ENCODE results near the gene TTLL5. TPM values are rescaled to one million over a fixed set of nuclear protein-coding genes. Genes with fewer than 3 reads are reported as not detected.
"Not testable (repeated sequence)": the region's sequence is repeated elsewhere in the genome, so short reads cannot be mapped to it uniquely, and the experiment has no call there.

The TTLL5 gene
- total and polyA plus RNA-seq, 2 of the 4 experiments (the other 2 are of a cell fraction) = 11.9 to 16.7 TPM

GRCh38 chr14:75920421-75920820, 259.4 kb downstream of the TTLL5 start:
- in situ Hi-C loops (cut with MboI; ENCODE audit: low sequenced_read_pairs); H2AFZ ChIP-seq (replicated peaks; ENCODE audit: low read length, poor library complexity); H3K79me1 ChIP-seq (ENCODE audit: low read depth in 1 of 2, low read length in 2 of 2); CTCF ChIA-PET; H3K27ac ChIP-seq (ENCODE audit: insufficient read depth, low read length); H2BK120ac ChIP-seq (ENCODE audit: low read depth, low read length); H2BK20ac ChIP-seq (ENCODE audit: low read depth, low read length); H4K20me1 ChIP-seq (ENCODE audit: insufficient read depth, low read length); dilution Hi-C loops (cut with HindIII; ENCODE audit: low sequenced_read_pairs, unreplicated experiment); H3K9me1 ChIP-seq (ENCODE audit: insufficient read depth, low read length); intact Hi-C loops (cut with micrococcal nuclease); H3K4ac ChIP-seq (ENCODE audit: low read depth, low read length); H4K5ac ChIP-seq (ENCODE audit: low read depth, low read length); H3K27me3 ChIP-seq (ENCODE audit: control insufficient read depth, insufficient read depth, low read length); H3K23ac ChIP-seq (ENCODE audit: low read depth, low read length); H3K18ac ChIP-seq (ENCODE audit: low read depth, low read length); H2AK5ac ChIP-seq (ENCODE audit: low read depth, low read length); H3K14ac ChIP-seq (replicated peaks; ENCODE audit: low read depth, low read length); H3K4me1 ChIP-seq (ENCODE audit: control insufficient read depth, insufficient read depth, low read length); H3K56ac ChIP-seq (ENCODE audit: extremely low read depth, insufficient read depth, low read length); H3K9me3 ChIP-seq (ENCODE audit: control insufficient read depth, insufficient read depth, low read length); H3K36me3 ChIP-seq (ENCODE audit: control insufficient read depth, insufficient read depth, low read length); DNase-seq; BruUV-seq (replicated peaks); H3K4me2 ChIP-seq (ENCODE audit: low read depth, low read length); ATAC-seq (ENCODE audit: low read depth); H4K8ac ChIP-seq (ENCODE audit: low read depth in 2 of 2, low read length in 2 of 2); H4K91ac ChIP-seq (ENCODE audit: insufficient read depth, low read depth, low read length); H2AK9ac ChIP-seq (replicated peaks; ENCODE audit: low read depth, low read length, poor library complexity); H2BK15ac ChIP-seq (ENCODE audit: low read depth, low read length); H3K9ac ChIP-seq (ENCODE audit: low read depth, low read length); H2BK5ac ChIP-seq (ENCODE audit: low read depth, low read length, poor library complexity, severe bottlenecking); H3K4me3 ChIP-seq (ENCODE audit: insufficient read depth, low read depth, low read length); POLR2A ChIA-PET (ENCODE audit: unreplicated experiment): not testable (repeated sequence)
- 100% methylated on average over 1 of the region's 4 CpGs; no CpG with 5 or more reads in 1 of the 2 experiments for WGBS, 2 experiments (ENCODE audit: extremely low coverage in 2 of 2, insufficient read length in 1 of 2)

GRCh38 chr14:75925141-75925840, 264.2 kb downstream of the TTLL5 start:
- dilution Hi-C loops (cut with HindIII; ENCODE audit: low sequenced_read_pairs, unreplicated experiment); H3K4ac ChIP-seq (ENCODE audit: low read depth, low read length); H3K27ac ChIP-seq (ENCODE audit: insufficient read depth, low read length); BruUV-seq (replicated peaks); H3K79me1 ChIP-seq (ENCODE audit: low read depth in 1 of 2, low read length in 2 of 2); H3K9ac ChIP-seq (ENCODE audit: low read depth, low read length); H2BK20ac ChIP-seq (ENCODE audit: low read depth, low read length); H4K8ac ChIP-seq (ENCODE audit: low read depth in 2 of 2, low read length in 2 of 2); H3K4me2 ChIP-seq (ENCODE audit: low read depth, low read length); ATAC-seq (ENCODE audit: low read depth); in situ Hi-C loops (cut with MboI; ENCODE audit: low sequenced_read_pairs); POLR2A ChIA-PET (ENCODE audit: unreplicated experiment); H3K9me3 ChIP-seq (ENCODE audit: control insufficient read depth, insufficient read depth, low read length); H2BK15ac ChIP-seq (ENCODE audit: low read depth, low read length); H3K4me1 ChIP-seq (ENCODE audit: control insufficient read depth, insufficient read depth, low read length); H3K18ac ChIP-seq (ENCODE audit: low read depth, low read length); H4K91ac ChIP-seq (ENCODE audit: insufficient read depth, low read depth, low read length); H3K27me3 ChIP-seq (ENCODE audit: control insufficient read depth, insufficient read depth, low read length); H4K5ac ChIP-seq (ENCODE audit: low read depth, low read length); intact Hi-C loops (cut with micrococcal nuclease); CTCF ChIA-PET; DNase-seq; H3K14ac ChIP-seq (replicated peaks; ENCODE audit: low read depth, low read length); H2BK120ac ChIP-seq (ENCODE audit: low read depth, low read length); H3K56ac ChIP-seq (ENCODE audit: extremely low read depth, insufficient read depth, low read length); H3K9me1 ChIP-seq (ENCODE audit: insufficient read depth, low read length); H2BK5ac ChIP-seq (ENCODE audit: low read depth, low read length, poor library complexity, severe bottlenecking); H3K23ac ChIP-seq (ENCODE audit: low read depth, low read length); H2AK5ac ChIP-seq (ENCODE audit: low read depth, low read length); H3K4me3 ChIP-seq (ENCODE audit: insufficient read depth, low read depth, low read length); H3K36me3 ChIP-seq (ENCODE audit: control insufficient read depth, insufficient read depth, low read length); H2AK9ac ChIP-seq (replicated peaks; ENCODE audit: low read depth, low read length, poor library complexity); H4K20me1 ChIP-seq (ENCODE audit: insufficient read depth, low read length); H2AFZ ChIP-seq (replicated peaks; ENCODE audit: low read length, poor library complexity): not testable (repeated sequence)
- WGBS, 2 experiments (ENCODE audit: extremely low coverage in 2 of 2, insufficient read length in 1 of 2) = no CpG with 5 or more reads among the region's 54 CpGs
